Osteoblast (primary cell): ENCODE results near the gene SMIM31. TPM values are rescaled to one million over a fixed set of nuclear protein-coding genes. Genes with fewer than 3 reads are reported as not detected.
A peak's percentile ranks its signal among the peaks of the same experiment; 100 is the strongest.

ENCODE experiments used
- DNase-seq: peaks from one replicate; pipeline ENCODE4 v3.0.0; 2011; ENCODE audit warnings: low spot score, mixed read lengths; ENCODE audit not compliant: insufficient read length; ENCODE audit errors: missing footprints
- H2AFZ ChIP-seq: 2 replicates; pipeline ENCODE4 v1.6.0; 2011; ENCODE audit warnings: mild to moderate bottlenecking, low read length
- H3K27ac ChIP-seq: 2 replicates; pipeline ENCODE4 v1.5.1; 2011; ENCODE audit warnings: mild to moderate bottlenecking, low read depth, low read length, moderate library complexity
- H3K27me3 ChIP-seq: 2 replicates; pipeline ENCODE4 v1.6.0; 2012; ENCODE audit warnings: mild to moderate bottlenecking, control low read depth, inconsistent platforms, low read length, moderate library complexity; ENCODE audit not compliant: insufficient read depth
- H3K36me3 ChIP-seq: 2 replicates; pipeline ENCODE4 v1.5.1; 2011; ENCODE audit warnings: mild to moderate bottlenecking, low read length, control low read depth, moderate library complexity; ENCODE audit not compliant: insufficient read depth
- H3K4me1 ChIP-seq: 2 replicates; pipeline ENCODE4 v1.5.1; 2011; ENCODE audit warnings: mild to moderate bottlenecking, low read length, control low read depth, moderate library complexity; ENCODE audit not compliant: insufficient read depth
- H3K4me2 ChIP-seq: 2 replicates; pipeline ENCODE4 v1.6.0; 2011; ENCODE audit warnings: mild to moderate bottlenecking, low read length; ENCODE audit not compliant: insufficient read depth
- H3K4me3 ChIP-seq: fragments of 200-600 bp; sonication (generic); 3 replicates; pipeline ENCODE4 v1.5.1; 2012; ENCODE audit warnings: mild to moderate bottlenecking, low read length, inconsistent platforms; ENCODE audit not compliant: insufficient read depth
- H3K79me2 ChIP-seq: 2 replicates; pipeline ENCODE4 v1.6.0; 2012; ENCODE audit warnings: mild to moderate bottlenecking, low read length, control low read depth, inconsistent platforms; ENCODE audit not compliant: insufficient read depth
- H3K9me3 ChIP-seq: 2 replicates; pipeline ENCODE4 v1.5.1; 2011; ENCODE audit warnings: low read depth, low read length, control low read depth
- H4K20me1 ChIP-seq: 2 replicates; pipeline ENCODE4 v1.6.0; 2012; ENCODE audit warnings: mild to moderate bottlenecking, low read length, control low read depth; ENCODE audit not compliant: insufficient read depth
- total RNA-seq: library from RNA; depleted of rRNA; stranded (reverse); fragments of >200 nt; gene quantifications from 2 replicates; pipeline ENCODE4 v1.2.3, GENCODE V29; 2012
- TF ChIP-seq, protein P1 (sequence below): IDR thresholded peaks from 2 replicates; pipeline ENCODE4 v1.5.1; 2011; ENCODE audit warnings: mild to moderate bottlenecking, low read depth, low read length, moderate library complexity; ENCODE audit errors: extremely low read depth

SMIM31 gene
- total RNA-seq, 1 donor = not detected

DNA sequence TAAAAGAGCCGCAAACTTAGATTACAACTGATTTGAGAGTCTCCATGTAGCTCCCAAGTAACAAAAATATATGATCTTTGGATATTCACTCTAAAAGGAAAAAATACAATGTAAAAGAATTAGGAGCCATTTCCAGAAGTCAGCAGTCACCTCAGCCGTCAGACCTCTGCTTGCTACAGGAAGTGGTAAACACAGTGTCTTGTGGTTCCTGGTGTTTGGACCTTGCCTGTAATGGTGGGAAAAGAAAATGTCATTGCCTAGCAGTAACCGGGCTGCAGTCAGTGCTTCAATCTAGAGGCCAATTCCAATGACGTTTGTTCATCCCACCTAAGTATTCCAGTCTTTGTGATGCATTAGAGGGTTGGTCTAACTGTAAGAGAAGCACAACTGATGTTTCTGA, 28.9 kb upstream of the SMIM31 start:
- Histone ChIP-seq H3K27ac (no peak overlapping the region), H3K36me3 (no peaks in the 10 kb centered on the region), H3K4me2 (no peak overlapping the region), H3K9me3 (no peaks in the 10 kb centered on the region), H3K79me2 (no peaks in the 10 kb centered on the region), H3K4me1 (no peaks in the 10 kb centered on the region), H4K20me1 (no peaks in the 10 kb centered on the region), H2AFZ (no peak overlapping the region), H3K27me3 (no peaks in the 10 kb centered on the region), H3K4me3 (no peak overlapping the region)
- DNase-seq = no peak
- TF ChIP-seq, protein P1, sequence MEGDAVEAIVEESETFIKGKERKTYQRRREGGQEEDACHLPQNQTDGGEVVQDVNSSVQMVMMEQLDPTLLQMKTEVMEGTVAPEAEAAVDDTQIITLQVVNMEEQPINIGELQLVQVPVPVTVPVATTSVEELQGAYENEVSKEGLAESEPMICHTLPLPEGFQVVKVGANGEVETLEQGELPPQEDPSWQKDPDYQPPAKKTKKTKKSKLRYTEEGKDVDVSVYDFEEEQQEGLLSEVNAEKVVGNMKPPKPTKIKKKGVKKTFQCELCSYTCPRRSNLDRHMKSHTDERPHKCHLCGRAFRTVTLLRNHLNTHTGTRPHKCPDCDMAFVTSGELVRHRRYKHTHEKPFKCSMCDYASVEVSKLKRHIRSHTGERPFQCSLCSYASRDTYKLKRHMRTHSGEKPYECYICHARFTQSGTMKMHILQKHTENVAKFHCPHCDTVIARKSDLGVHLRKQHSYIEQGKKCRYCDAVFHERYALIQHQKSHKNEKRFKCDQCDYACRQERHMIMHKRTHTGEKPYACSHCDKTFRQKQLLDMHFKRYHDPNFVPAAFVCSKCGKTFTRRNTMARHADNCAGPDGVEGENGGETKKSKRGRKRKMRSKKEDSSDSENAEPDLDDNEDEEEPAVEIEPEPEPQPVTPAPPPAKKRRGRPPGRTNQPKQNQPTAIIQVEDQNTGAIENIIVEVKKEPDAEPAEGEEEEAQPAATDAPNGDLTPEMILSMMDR = no peak

DNA sequence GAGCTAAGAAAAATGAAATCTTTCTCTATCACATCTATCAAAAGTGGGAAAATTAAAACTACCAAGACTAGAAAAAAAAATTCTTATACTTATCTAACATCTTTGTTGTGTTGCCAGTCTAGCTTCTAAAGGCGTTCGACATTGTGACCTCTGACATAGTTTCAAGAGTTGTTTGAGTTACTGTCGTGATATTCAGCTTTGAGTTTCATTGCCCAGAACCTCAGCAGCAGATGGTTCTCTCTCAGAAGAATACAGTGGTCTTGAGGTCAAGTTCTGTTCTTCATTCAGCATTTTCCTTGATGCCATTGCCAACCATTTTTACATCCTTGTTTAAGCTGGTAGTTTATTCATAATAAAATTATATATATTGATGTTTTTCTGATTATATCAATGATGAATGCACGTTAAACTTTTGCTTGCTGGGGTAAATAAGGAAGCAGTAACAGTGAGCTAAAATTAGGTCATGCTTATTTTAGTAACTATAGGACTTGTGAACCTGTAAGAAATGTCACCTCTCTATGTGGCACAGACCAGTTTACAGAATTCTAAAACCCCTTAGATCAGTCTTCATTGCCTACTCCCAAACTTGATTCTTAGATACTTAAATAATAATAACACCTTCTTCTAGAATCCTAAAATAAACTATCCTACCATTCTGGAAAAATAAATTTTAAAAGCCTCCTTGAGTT, 23.1 kb upstream of the SMIM31 start:
- no peaks in the 10 kb centered on the region for H3K4me1 ChIP-seq
- no peaks in the 10 kb centered on the region for H3K9me3 ChIP-seq
- H3K4me3 ChIP-seq = no peak overlapping the region
- H4K20me1 ChIP-seq = no peaks in the 10 kb centered on the region
- TF ChIP-seq, protein P1 = no peak
- no peak overlapping the region for H3K27ac ChIP-seq
- no peak for DNase-seq
- no peak overlapping the region for H3K4me2 ChIP-seq
- H3K27me3 ChIP-seq = no peaks in the 10 kb centered on the region
- H3K79me2 ChIP-seq = no peaks in the 10 kb centered on the region
- no peaks in the 10 kb centered on the region for H3K36me3 ChIP-seq
- no peak overlapping the region for H2AFZ ChIP-seq

DNA sequence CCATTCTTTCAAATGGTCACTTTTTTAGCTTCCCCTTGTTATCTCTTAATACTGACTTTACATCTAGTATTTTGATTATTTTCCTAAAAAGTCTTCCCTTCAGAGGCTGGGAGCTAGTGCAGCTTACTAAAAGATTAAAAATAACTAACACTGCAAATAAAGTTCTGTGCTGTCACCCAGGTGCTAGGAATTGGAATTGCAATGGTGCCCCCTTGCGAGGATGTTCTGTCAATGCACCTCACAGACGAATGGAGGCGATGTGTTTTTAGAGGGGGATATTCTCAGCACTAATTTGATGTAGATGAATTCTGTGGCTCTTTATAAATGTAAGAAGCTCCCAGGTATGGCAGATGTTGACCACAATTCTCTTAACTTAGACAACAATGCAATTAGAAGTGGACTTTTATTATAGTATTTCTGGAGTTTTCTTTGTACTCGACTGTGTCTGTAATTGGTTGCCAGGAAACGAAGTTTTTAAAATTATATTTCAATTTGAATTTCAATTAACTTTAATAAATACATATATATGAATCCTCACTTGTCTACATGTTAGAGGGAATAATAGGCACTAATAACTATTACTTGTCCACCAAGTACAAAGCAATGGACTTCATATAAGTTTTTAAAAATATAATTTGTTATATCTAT, 22.0 kb upstream of the SMIM31 start:
- TF ChIP-seq, protein P1 = peak; percentile 88
- no peak overlapping the region for H3K4me2 ChIP-seq
- peak; percentile 64 for DNase-seq

DNA sequence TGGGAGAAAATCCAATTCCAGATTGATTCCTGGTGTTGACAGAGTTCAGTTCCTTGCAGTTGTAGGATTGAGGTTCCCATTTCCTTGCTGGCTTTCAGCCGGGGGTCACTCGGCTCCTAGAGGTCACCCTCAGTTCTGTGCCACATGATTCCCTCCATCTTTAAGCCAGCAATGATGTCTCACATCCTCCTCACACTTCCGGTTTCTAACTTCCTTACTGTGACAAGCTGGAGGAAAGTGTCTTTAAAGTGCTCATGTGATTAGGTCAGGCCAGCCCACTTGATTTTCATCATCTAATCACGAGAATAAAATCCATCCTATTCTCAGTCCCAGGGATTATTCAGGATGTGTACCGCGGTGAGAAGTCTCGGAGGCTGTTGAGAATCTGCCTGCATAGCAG, 19.4 kb upstream of the SMIM31 start:
- no peak for DNase-seq
- H2AFZ ChIP-seq = peak overlapping the region; percentile 68
- H3K36me3 ChIP-seq = no peaks in the 10 kb centered on the region
- no peak overlapping the region for H3K4me2 ChIP-seq
- no peaks in the 10 kb centered on the region for H3K4me1 ChIP-seq
- TF ChIP-seq, protein P1 = no peak
- no peak overlapping the region for H3K4me3 ChIP-seq
- H3K27me3 ChIP-seq = no peaks in the 10 kb centered on the region
- no peaks in the 10 kb centered on the region for H3K79me2 ChIP-seq
- no peaks in the 10 kb centered on the region for H3K9me3 ChIP-seq
- no peak overlapping the region for H3K27ac ChIP-seq
- H4K20me1 ChIP-seq = no peaks in the 10 kb centered on the region

More for the DNA sequence above, 22.0 kb upstream of the SMIM31 start:
- Histone ChIP-seq H3K4me3 (no peak overlapping the region), H3K4me1 (no peaks in the 10 kb centered on the region), H3K9me3 (no peaks in the 10 kb centered on the region), H4K20me1 (no peaks in the 10 kb centered on the region), H2AFZ (no peak overlapping the region), H3K27me3 (no peaks in the 10 kb centered on the region), H3K79me2 (no peaks in the 10 kb centered on the region), H3K36me3 (no peaks in the 10 kb centered on the region), H3K27ac (no peak overlapping the region)
